NCI-H1105 (cell line): Measurements from ENCODE around the gene PHKG2.
A peak's percentile ranks its signal among the peaks of the same experiment; 100 is the strongest.

Experiments
- DNase-seq: peaks from one replicate; lab custom pipeline; 2025; lab: John Stamatoyannopoulos, UW

The PHKG2 gene

GRCh38 chr16:30728321-30728720 lies 19.9 kb upstream of the PHKG2 start:
- DNase-seq = no peak

- no peak for DNase-seq
These were observed 19.1 kb upstream of the PHKG2 start for GRCh38 chr16:30728899-30729672.

GRCh38 chr16:30731411-30731810 lies 16.8 kb upstream of the PHKG2 start:
- no peak for DNase-seq

- no peak for DNase-seq
These were observed 11.0 kb upstream of the PHKG2 start for GRCh38 chr16:30736995-30737793.

- DNase-seq = no peak
These were observed 10.2 kb upstream of the PHKG2 start for GRCh38 chr16:30737794-30738648.

- no peak for DNase-seq
These were observed 9.0 kb upstream of the PHKG2 start for GRCh38 chr16:30738984-30739951.

GRCh38 chr16:30740364-30741251 lies 7.6 kb upstream of the PHKG2 start:
- peak; percentile 9 for DNase-seq

GRCh38 chr16:30741461-30741914 lies 6.7 kb upstream of the PHKG2 start:
- no peak for DNase-seq

- DNase-seq = no peak
These were observed 4.5 kb upstream of the PHKG2 start for GRCh38 chr16:30743716-30744115.

- no peak for DNase-seq
These were observed 4.0 kb upstream of the PHKG2 start for GRCh38 chr16:30744183-30744582.

GRCh38 chr16:30745082-30745481 lies 3.1 kb upstream of the PHKG2 start:
- DNase-seq = no peak

GRCh38 chr16:30746638-30747175 lies 1.5 kb upstream of the PHKG2 start:
- no peak for DNase-seq

- DNase-seq = no peak
These were observed 894 bp upstream of the PHKG2 start for GRCh38 chr16:30747331-30747730.

GRCh38 chr16:30748634-30749445 lies 615 bp downstream of the PHKG2 start:
- DNase-seq = no peak

- DNase-seq = no peak
These were observed 2.0 kb downstream of the PHKG2 start for GRCh38 chr16:30750201-30750600.

GRCh38 chr16:30750876-30751465 lies 2.7 kb downstream of the PHKG2 start:
- DNase-seq = no peak

- DNase-seq = no peak
These were observed 5.4 kb downstream of the PHKG2 start for GRCh38 chr16:30753596-30753995.

GRCh38 chr16:30755955-30756780 lies 7.9 kb downstream of the PHKG2 start:
- no peak for DNase-seq
